ENCODE measurements around the gene TMEM218.
"Not testable (repeated sequence)": the region's sequence is repeated elsewhere in the genome, so short reads cannot be mapped to it uniquely, and the experiment has no call there.

The TMEM218 gene

GRCh38 chr11:125090816-125091215 lies 20.6 kb downstream of the TMEM218 start:
- no peak for DNase-seq (ENCODE audit: low read depth in 2 of 2, low spot score in 1 of 2)

- DNase-seq (ENCODE audit: low read depth in 2 of 2, low spot score in 1 of 2) = not testable (repeated sequence)
Measured at GRCh38 chr11:125090151-125090550, 21.3 kb downstream of the TMEM218 start.

- not testable (repeated sequence) for DNase-seq (ENCODE audit: low read depth in 2 of 2, low spot score in 1 of 2)
Measured at GRCh38 chr11:125089481-125089880, 21.9 kb downstream of the TMEM218 start.

- DNase-seq (ENCODE audit: low read depth in 2 of 2, low spot score in 1 of 2) = no peak
Measured at GRCh38 chr11:125088576-125089455, 22.6 kb downstream of the TMEM218 start.

GRCh38 chr11:125088123-125088522 lies 23.3 kb downstream of the TMEM218 start:
- DNase-seq (ENCODE audit: low read depth in 2 of 2, low spot score in 1 of 2) = no peak

- no peak for DNase-seq (ENCODE audit: low read depth in 2 of 2, low spot score in 1 of 2)
Measured at GRCh38 chr11:125086633-125087296, 24.7 kb downstream of the TMEM218 start.

GRCh38 chr11:125085301-125086081 lies 25.9 kb downstream of the TMEM218 start:
- DNase-seq (ENCODE audit: low read depth in 2 of 2, low spot score in 1 of 2) = no peak

- no peak for DNase-seq (ENCODE audit: low read depth in 2 of 2, low spot score in 1 of 2)
Measured at GRCh38 chr11:125084761-125085231, 26.6 kb downstream of the TMEM218 start.

- DNase-seq (ENCODE audit: low read depth in 2 of 2, low spot score in 1 of 2) = no peak
Measured at GRCh38 chr11:125084057-125084416, 27.4 kb downstream of the TMEM218 start.

GRCh38 chr11:125083312-125084056 lies 27.9 kb downstream of the TMEM218 start:
- DNase-seq (ENCODE audit: low read depth in 2 of 2, low spot score in 1 of 2) = no peak

GRCh38 chr11:125082611-125083311 lies 28.7 kb downstream of the TMEM218 start:
- no peak for DNase-seq (ENCODE audit: low read depth in 2 of 2, low spot score in 1 of 2)

- no peak for DNase-seq (ENCODE audit: low read depth in 2 of 2, low spot score in 1 of 2)
Measured at GRCh38 chr11:125082040-125082439, 29.4 kb downstream of the TMEM218 start.

GRCh38 chr11:125081098-125081798 lies 30.2 kb downstream of the TMEM218 start:
- no peak for DNase-seq (ENCODE audit: low read depth in 2 of 2, low spot score in 1 of 2)

- DNase-seq (ENCODE audit: low read depth in 2 of 2, low spot score in 1 of 2) = no peak
Measured at GRCh38 chr11:125080531-125080911, 30.9 kb downstream of the TMEM218 start.

- no peak for DNase-seq (ENCODE audit: low read depth in 2 of 2, low spot score in 1 of 2)
Measured at GRCh38 chr11:125079878-125080530, 31.4 kb downstream of the TMEM218 start.

- DNase-seq (ENCODE audit: low read depth in 2 of 2, low spot score in 1 of 2) = no peak
Measured at GRCh38 chr11:125079151-125079877, 32.1 kb downstream of the TMEM218 start.

GRCh38 chr11:125078516-125079140 lies 32.8 kb downstream of the TMEM218 start:
- no peak for DNase-seq (ENCODE audit: low read depth in 2 of 2, low spot score in 1 of 2)

- DNase-seq (ENCODE audit: low read depth in 2 of 2, low spot score in 1 of 2) = no peak
Measured at GRCh38 chr11:125078016-125078415, 33.4 kb downstream of the TMEM218 start.
